NCI-H510A treated with DMSO at 0.1 percent for 48 hours (cell line): Measurements from ENCODE around the gene IGFL2.
"Not testable (repeated sequence)": the region's sequence is repeated elsewhere in the genome, so short reads cannot be mapped to it uniquely, and the experiment has no call there.

Experiments
- DNase-seq: peaks from one replicate; lab custom pipeline; 2025; lab: John Stamatoyannopoulos, UW

IGFL2 gene

GRCh38 chr19:46147791-46148288, at the start of gene IGFL2:
TSS of gene IGFL2 (plus strand) at chr19:46148238. CDS start at chr19:46148279, 41 bp downstream.
- no peak for DNase-seq

GRCh38 chr19:46100344-46100743, 47.7 kb upstream of the IGFL2 start:
- DNase-seq, result no peak

GRCh38 chr19:46101293-46101692, 46.7 kb upstream of the IGFL2 start:
- no peak for DNase-seq

GRCh38 chr19:46102333-46102732, 45.7 kb upstream of the IGFL2 start:
- not testable (repeated sequence) for DNase-seq

GRCh38 chr19:46107371-46107770, 40.7 kb upstream of the IGFL2 start:
- DNase-seq, result no peak

- no peak for DNase-seq
Measured at GRCh38 chr19:46109876-46110275, 38.2 kb upstream of the IGFL2 start.

GRCh38 chr19:46111376-46111775, 36.7 kb upstream of the IGFL2 start:
- DNase-seq, result no peak

- no peak for DNase-seq
Measured at GRCh38 chr19:46112527-46112926, 35.5 kb upstream of the IGFL2 start.

- DNase-seq, result no peak
Measured at GRCh38 chr19:46113726-46114125, 34.3 kb upstream of the IGFL2 start.

- no peak for DNase-seq
Measured at GRCh38 chr19:46115396-46116106, 32.5 kb upstream of the IGFL2 start.

GRCh38 chr19:46116121-46116520, 31.9 kb upstream of the IGFL2 start:
- DNase-seq, result no peak

- DNase-seq, result no peak
Measured at GRCh38 chr19:46118136-46118535, 29.9 kb upstream of the IGFL2 start.

GRCh38 chr19:46124638-46125115, 23.4 kb upstream of the IGFL2 start, which contains the start of gene IGFL3:
TSS of gene IGFL3 (minus strand) at chr19:46124688. CDS start at chr19:46124649, 39 bp downstream.
- no peak for DNase-seq

GRCh38 chr19:46125447-46125846, 22.6 kb upstream of the IGFL2 start:
- DNase-seq, result no peak

GRCh38 chr19:46126086-46126580, 21.9 kb upstream of the IGFL2 start:
- DNase-seq, result no peak

- no peak for DNase-seq
Measured at GRCh38 chr19:46131485-46132143, 16.4 kb upstream of the IGFL2 start.

- no peak for DNase-seq
Measured at GRCh38 chr19:46132508-46133100, 15.4 kb upstream of the IGFL2 start.

- DNase-seq, result peak; percentile 95
Measured at GRCh38 chr19:46133101-46133627, 14.9 kb upstream of the IGFL2 start.

- DNase-seq, result peak; percentile 17
Measured at GRCh38 chr19:46133777-46134241, 14.2 kb upstream of the IGFL2 start.

GRCh38 chr19:46134527-46134926, 13.5 kb upstream of the IGFL2 start:
- DNase-seq, result peak; percentile 74

GRCh38 chr19:46137915-46138473, 10.0 kb upstream of the IGFL2 start:
- no peak for DNase-seq

GRCh38 chr19:46141421-46141820, 6.6 kb upstream of the IGFL2 start:
- DNase-seq, result no peak
